Suppressor macrophage (primary cell): ENCODE results near the gene CNTNAP1.
A peak's percentile ranks its signal among the peaks of the same experiment; 100 is the strongest.

Experiments used
- DNase-seq, 4 experiments: peaks; one replicate each; pipeline ENCODE4 v3.0.0-alpha.2; 2020 to 2022

The CNTNAP1 gene

DNA sequence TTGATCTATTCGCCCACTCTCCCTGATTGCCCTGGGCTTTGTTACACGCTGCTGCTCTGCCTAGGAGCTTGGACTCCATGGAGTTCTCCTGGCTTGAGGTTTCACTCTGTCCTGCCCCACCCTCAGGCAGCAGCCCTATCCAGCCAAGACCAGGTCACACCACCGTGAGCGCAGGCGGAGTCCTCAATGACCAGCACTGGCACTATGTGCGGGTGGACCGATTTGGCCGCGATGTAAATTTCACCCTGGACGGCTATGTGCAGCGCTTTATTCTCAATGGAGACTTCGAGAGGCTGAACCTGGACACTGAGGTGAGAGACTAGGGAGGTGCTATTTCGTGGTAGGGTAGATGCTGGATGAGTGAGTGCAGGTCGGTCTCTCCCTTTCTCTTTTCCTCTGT, 3.5 kb downstream of the CNTNAP1 start:
- DNase-seq = no peak

DNA sequence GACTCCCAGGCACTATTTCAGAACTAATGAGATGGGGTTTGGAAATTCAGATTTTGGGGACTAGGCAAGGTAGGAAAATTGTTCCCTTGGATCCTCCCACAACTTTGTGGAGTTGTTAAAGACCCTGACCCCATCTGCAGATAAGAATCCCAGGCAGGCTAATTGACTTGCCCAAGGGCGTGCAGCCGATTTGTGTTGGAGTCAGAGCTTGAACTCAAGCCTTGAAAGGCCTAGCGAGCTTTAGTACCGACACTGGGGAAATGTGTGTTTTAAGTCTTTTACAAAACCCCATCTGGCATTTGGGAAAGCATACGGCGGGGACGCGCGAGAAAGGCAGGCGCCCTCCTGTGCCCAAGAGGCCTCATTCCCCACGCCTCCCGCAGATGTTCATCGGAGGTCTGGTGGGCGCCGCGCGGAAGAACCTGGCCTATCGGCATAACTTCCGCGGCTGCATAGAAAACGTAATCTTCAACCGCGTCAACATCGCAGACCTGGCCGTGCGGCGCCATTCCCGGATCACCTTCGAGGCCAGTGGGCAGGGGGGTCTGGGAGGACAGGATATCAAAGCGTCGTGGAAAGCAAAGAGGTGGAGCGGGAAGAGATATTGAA, 4.3 kb downstream of the CNTNAP1 start:
- DNase-seq = no peak

GRCh38 chr17:42687707-42688320, 5.5 kb downstream of the CNTNAP1 start:
- no peak for DNase-seq

DNA sequence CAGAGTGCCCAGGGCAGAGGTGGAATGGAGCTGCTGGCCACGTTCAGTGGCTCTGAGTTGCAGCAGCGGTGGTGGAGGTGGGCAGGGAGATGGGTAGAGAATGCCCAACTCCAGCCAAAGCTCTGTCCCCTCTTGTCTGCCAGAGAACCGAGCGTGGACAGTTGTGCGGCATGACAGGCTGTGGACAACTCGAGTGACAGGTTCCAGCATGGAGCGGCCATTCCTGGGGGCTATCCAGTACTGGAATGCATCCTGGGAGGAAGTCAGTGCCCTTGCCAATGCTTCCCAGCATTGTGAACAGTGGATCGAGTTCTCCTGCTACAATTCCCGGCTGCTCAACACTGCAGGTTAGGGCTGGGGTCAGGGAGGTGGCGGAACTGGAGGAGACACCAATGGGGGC, 8.3 kb downstream of the CNTNAP1 start:
- no peak for DNase-seq

GRCh38 chr17:42691021-42691545, 8.8 kb downstream of the CNTNAP1 start:
- DNase-seq = no peak

GRCh38 chr17:42692489-42692888, 10.2 kb downstream of the CNTNAP1 start:
- no peak for DNase-seq

- DNase-seq = no peak
Observed at GRCh38 chr17:42694524-42694923, 12.2 kb downstream of the CNTNAP1 start.

DNA sequence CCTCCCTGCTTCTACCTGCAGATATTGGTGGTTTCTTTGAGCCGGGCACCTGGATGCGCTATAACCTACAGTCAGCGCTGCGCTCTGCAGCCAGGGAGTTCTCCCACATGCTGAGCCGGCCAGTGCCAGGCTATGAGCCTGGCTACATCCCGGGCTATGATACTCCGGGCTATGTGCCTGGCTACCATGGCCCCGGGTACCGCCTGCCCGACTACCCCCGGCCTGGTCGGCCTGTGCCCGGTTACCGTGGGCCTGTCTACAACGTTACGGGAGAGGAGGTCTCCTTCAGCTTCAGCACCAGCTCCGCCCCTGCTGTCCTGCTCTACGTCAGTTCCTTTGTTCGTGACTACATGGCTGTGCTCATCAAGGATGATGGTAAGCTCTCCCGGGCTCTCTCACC, 13.2 kb downstream of the CNTNAP1 start:
- DNase-seq = no peak

DNA sequence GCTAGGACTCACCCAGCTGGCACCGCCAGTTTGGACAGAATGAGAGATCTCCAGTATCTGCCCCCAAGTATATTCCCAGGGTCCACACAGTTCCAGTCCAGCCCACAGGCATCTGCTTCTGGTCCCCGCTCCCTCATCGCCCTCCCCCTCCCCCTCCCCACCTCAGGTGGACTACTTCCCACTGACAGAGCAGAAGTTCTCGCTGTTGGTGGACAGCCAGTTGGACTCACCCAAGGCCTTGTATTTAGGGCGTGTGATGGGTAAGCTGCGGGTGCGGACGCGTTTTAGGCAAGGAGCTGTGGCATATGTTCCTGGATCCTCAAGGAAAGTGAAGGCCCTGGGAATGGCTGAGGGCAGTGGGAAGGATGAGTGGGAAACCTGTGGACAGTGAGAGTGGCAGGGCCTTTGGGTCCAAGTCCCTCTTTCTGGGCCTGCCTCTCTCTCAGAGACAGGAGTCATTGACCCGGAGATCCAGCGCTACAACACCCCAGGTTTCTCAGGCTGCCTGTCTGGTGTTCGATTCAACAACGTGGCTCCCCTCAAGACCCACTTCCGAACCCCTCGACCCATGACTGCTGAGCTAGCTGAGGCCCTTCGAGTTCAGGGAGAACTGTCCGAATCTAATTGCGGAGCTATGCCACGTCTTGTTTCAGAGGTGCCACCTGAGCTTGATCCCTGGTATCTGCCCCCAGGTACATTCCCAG, 14.9 kb downstream of the CNTNAP1 start:
- no peak for DNase-seq

GRCh38 chr17:42698736-42699414, 16.5 kb downstream of the CNTNAP1 start:
- DNase-seq = no peak

DNA sequence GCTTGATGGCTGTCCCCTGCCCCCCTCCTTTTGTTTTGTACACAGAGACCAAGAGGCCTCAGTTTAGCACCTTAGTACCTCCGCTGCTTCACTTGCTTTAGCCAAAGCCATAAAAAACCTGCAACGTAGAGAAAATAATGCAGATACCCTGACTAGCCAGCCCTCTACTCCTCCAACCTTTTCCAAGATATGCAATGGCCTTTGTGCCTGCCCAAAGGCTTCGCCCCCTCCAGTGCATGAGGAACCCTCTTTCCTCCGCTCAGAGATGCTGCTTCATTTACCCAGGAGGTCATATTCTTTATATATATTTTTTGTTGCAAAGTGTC, 17.0 kb downstream of the CNTNAP1 start:
- no peak for DNase-seq

GRCh38 chr17:42700586-42701289, 18.4 kb downstream of the CNTNAP1 start:
- no peak for DNase-seq

DNA sequence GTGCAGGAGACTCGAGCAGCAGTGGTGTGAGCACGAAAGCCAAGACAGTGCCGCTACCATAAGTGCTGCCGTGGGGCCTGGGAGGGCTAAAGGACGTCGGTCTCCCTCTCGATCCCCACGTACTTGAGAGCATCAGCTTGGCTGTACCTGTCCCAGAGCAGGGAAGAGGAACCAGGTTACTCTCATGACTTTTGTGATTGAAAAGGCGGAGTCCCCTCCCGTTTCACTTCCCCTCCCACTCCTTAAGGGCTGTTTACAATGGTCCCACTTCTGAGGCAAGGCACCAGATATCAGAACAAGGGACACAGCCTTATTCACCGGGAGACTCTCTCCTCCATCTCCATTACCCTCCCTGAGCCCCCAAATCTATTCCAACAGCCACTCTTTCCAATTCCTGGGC, 20.1 kb downstream of the CNTNAP1 start:
- no peak for DNase-seq

GRCh38 chr17:42704490-42704836, 22.1 kb downstream of the CNTNAP1 start:
- DNase-seq = no peak

GRCh38 chr17:42704837-42705494, 22.6 kb downstream of the CNTNAP1 start:
- no peak for DNase-seq

DNA sequence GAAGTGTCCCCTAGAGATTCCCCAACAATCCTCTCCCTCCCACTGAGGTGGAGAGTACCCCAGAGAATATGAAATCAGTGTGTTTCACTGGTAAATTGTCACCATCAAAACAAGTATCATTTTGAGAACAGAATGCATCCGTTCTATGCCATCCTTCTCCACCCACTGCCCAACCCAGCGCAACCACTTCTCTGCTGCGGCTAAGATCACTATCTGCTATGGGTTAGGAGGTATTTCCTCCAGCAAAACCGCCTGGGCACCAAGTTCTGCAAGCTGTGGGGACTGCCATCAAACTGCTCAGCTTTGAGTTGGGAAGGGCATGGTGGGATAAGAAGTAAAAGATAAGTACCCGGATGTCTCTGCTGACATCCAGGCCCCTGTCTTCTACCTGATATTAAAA, 24.4 kb downstream of the CNTNAP1 start:
- DNase-seq = no peak

GRCh38 chr17:42708588-42708987, 26.3 kb downstream of the CNTNAP1 start:
- no peak for DNase-seq

DNA sequence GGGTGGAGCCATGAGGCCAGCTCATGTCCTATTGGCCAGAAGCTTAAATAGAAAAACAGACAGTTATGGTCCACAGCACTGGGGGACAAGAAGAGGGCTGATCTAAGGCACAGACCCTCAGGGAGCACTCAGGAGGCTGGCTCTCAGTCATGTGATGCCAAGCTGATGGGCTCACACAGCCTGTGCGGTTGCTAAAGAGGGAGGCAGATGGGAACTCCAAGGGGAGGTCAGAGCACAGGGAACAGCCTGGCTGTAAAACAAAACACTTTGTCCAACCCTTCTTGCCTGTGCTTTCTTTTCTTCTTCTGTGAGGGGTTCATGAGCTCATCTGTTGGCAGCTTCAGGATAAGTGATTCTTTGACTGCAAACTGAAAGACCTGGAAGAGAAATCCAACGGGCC, 27.2 kb downstream of the CNTNAP1 start:
- DNase-seq = no peak

DNA sequence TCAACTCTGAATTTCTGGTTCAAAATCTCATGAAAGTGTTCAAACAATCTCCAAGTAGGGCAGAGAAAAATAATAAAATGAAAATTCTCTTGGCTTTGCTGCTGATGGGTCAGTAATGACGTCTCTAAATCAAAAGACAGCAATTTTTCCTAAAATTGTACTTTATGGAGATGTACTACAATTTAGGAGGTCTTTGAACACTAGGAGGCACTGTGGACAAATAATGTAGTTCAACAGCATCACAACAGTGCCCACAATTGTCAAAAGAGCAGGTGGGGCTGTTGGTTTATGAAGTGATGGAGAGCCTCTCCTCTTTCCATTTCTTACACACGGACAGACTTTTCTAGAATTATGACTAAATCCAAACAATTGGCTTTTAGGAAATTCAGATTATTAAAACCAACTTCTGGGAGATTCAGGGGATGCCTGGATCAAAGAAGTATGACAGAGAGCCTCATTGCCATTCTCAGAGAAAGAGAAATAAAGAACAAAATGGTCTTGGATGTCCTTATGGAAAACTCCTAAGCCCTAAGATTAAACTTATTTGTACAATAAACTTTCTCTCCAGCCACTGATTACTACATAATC, 38.8 kb downstream of the CNTNAP1 start:
- DNase-seq = peak; percentile 41 to 91 (median 76)

GRCh38 chr17:42723636-42724035, 41.3 kb downstream of the CNTNAP1 start:
- DNase-seq = no peak

GRCh38 chr17:42725143-42725542, 42.8 kb downstream of the CNTNAP1 start:
- no peak for DNase-seq

DNA sequence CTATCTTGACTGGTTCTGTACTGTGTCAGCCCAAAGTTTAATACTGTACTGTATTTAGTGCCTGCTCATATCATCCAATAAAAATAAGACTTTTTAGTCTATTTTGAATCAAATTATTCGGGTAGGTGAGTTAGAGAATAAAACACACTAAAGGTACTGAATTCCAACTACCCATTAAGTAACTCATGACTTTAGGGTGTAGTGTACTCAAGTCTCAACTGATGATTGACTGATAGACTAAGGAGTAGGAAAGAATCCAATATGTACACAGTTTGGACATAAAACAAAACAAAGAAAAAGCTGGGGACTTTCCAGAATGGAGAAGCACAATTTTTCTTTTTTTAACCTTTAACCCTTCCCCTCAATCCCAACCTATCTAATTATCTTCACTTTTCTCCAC, 58.4 kb downstream of the CNTNAP1 start:
- DNase-seq = no peak
